CD4-positive, CD25-positive, alpha-beta regulatory T cell (primary cell): ENCODE results near the gene LARP1. TPM values are rescaled to one million over a fixed set of nuclear protein-coding genes. Genes with fewer than 3 reads are reported as not detected.

ENCODE experiments used
- ATAC-seq, 2 donors: fragments of 150-1000 bp; cut with Tn5 transposase; one replicate each; pipeline ENCODE4 v1.10.0; 2021; ENCODE audit warnings: low read depth in 2 of 2, moderate number of reproducible peaks in 2 of 2, moderate library complexity in 1 of 2
- DNase-seq, 3 donors: peaks; one replicate each; pipeline versions ENCODE4 v3.0.0 to v3.0.0-alpha.2; 2012 to 2022; ENCODE audit warnings: mixed read lengths in 1 of 3
- H3K27ac ChIP-seq: one replicate; pipeline ENCODE4 v1.7.0; 2013; ENCODE audit warnings: mild to moderate bottlenecking, low read length; ENCODE audit not compliant: insufficient read depth, poor library complexity, severe bottlenecking
- H3K27me3 ChIP-seq: one replicate; pipeline ENCODE4 v1.7.0; 2013; ENCODE audit warnings: low read length; ENCODE audit not compliant: control insufficient read depth, insufficient read depth
- H3K36me3 ChIP-seq: one replicate; pipeline ENCODE4 v1.7.0; 2013; ENCODE audit warnings: mild to moderate bottlenecking, low read length, moderate library complexity; ENCODE audit not compliant: control insufficient read depth, insufficient read depth
- H3K4me1 ChIP-seq: 2 replicates; pipeline ENCODE4 v1.7.0; 2013; ENCODE audit warnings: mild to moderate bottlenecking, low read length; ENCODE audit not compliant: insufficient read depth, control insufficient read depth, poor library complexity, severe bottlenecking
- H3K4me3 ChIP-seq: one replicate; pipeline ENCODE4 v1.7.0; 2013; ENCODE audit warnings: low read depth, mild to moderate bottlenecking, low read length, moderate library complexity
- H3K9me3 ChIP-seq, 2 experiments: 1 replicate in 1 of 2; 2 replicates in 1 of 2; pipeline ENCODE4 v1.7.0; 2013; ENCODE audit warnings: low read length in 2 of 2, mild to moderate bottlenecking in 1 of 2, moderate library complexity in 1 of 2; ENCODE audit not compliant: control insufficient read depth in 2 of 2
- H3K27ac Mint-ChIP-seq, 3 donors: one replicate each; pipeline ENCODE4 v1.8.0; 2020 to 2022; ENCODE audit warnings: mild to moderate bottlenecking in 3 of 3, mixed read lengths in 3 of 3, moderate library complexity in 2 of 3
- H3K27me3 Mint-ChIP-seq: one replicate; pipeline ENCODE4 v1.8.0; 2022; ENCODE audit warnings: mild to moderate bottlenecking, mixed read lengths
- H3K36me3 Mint-ChIP-seq: one replicate; pipeline ENCODE4 v1.8.0; 2020; ENCODE audit warnings: mixed read lengths
- H3K4me1 Mint-ChIP-seq, 4 donors: one replicate each; pipeline ENCODE4 v1.8.0; 2020 to 2022; ENCODE audit warnings: mixed read lengths in 4 of 4, mild to moderate bottlenecking in 1 of 4
- H3K4me3 Mint-ChIP-seq, 4 donors: one replicate each; pipeline ENCODE4 v1.8.0; 2020 to 2022; ENCODE audit warnings: mild to moderate bottlenecking in 4 of 4, mixed read lengths in 4 of 4, moderate library complexity in 3 of 4
- H3K9me3 Mint-ChIP-seq, 7 donors: one replicate each; pipeline ENCODE4 v1.8.0; 2020 to 2022; ENCODE audit warnings: mixed read lengths in 7 of 7, mild to moderate bottlenecking in 3 of 7, moderate library complexity in 2 of 7
- polyA plus RNA-seq, 4 donors: library from polyadenylated mRNA; unstranded; fragments of 300-500 nt; fragmentation: Illumina TruSeq; gene quantifications; one replicate each; pipeline ENCODE4 v1.2.3, GENCODE V29; 2021
- total RNA-seq: library from RNA; stranded (reverse); gene quantifications from one replicate; pipeline ENCODE4 v1.2.3, GENCODE V29; 2022

Gene LARP1
- total and polyA plus RNA-seq, 5 donors from 2014 or later, result 8.0 to 122 (median 10.6) TPM

DNA sequence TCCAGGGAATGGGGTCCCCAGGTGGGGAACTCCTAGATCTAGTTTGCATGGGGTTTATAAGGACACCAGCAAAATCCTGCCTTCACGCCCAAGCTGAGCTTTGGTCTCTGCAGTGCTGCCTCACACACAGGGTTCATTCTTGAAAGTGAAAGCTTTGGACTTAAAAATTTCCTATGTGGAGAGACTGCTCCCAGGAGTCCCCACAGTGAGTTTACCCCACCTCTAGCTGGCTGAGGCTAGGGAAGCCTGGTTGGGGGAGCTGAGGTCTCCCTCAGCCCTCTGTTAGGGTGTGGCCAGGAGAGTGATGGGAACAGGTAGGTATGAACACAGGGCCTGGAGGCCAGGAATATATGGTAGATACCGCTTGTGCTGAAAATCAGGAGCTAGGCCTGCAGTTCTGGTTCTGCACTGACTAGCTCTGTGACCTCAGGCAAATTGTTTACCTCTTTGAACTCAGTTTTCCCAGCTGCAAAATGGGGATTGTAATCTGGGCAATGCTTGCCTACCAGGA, 41.5 kb upstream of the LARP1 start:
- DNase-seq (no peak), ATAC-seq (no peak)
- no peak overlapping the region for H3K27ac ChIP-seq
- H3K4me1 Mint-ChIP-seq, result peaks cover 0 to 5% (median 0%) of the 10 kb centered on the region in 4 donors
- no peaks in the 10 kb centered on the region for H3K4me1 ChIP-seq
- H3K27me3 ChIP-seq, result no peaks in the 10 kb centered on the region
- no peaks in the 10 kb centered on the region for H3K9me3 Mint-ChIP-seq
- H3K36me3 Mint-ChIP-seq, result no peaks in the 10 kb centered on the region
- no peak overlapping the region for H3K4me3 Mint-ChIP-seq
- peaks cover 5% of the 10 kb centered on the region for H3K27me3 Mint-ChIP-seq
- no peak overlapping the region for H3K4me3 ChIP-seq
- H3K9me3 ChIP-seq, result no peaks in the 10 kb centered on the region
- H3K27ac Mint-ChIP-seq, result no peak overlapping the region
- no peaks in the 10 kb centered on the region for H3K36me3 ChIP-seq

GRCh38 chr5:154714266-154714986, 40.8 kb upstream of the LARP1 start:
- Mint-ChIP-seq H3K27ac (peak overlapping the region in 1 of 3 donors; percentile 67), H3K4me1 (peaks cover 0 to 5% (median 0%) of the 10 kb centered on the region in 4 donors), H3K9me3 (no peaks in the 10 kb centered on the region), H3K36me3 (no peaks in the 10 kb centered on the region), H3K4me3 (no peak overlapping the region), H3K27me3 (peaks cover 5% of the 10 kb centered on the region)
- Histone ChIP-seq H3K9me3 (no peaks in the 10 kb centered on the region), H3K27me3 (no peaks in the 10 kb centered on the region), H3K27ac (no peak overlapping the region), H3K36me3 (no peaks in the 10 kb centered on the region), H3K4me3 (no peak overlapping the region), H3K4me1 (no peaks in the 10 kb centered on the region)
- peak; percentile 34 to 58 for ATAC-seq
- DNase-seq, result peak in 1 of 3 donors; percentile 55

GRCh38 chr5:154721481-154722058, 33.6 kb upstream of the LARP1 start:
- no peaks in the 10 kb centered on the region for H3K4me1 Mint-ChIP-seq
- ATAC-seq, result no peak

DNA sequence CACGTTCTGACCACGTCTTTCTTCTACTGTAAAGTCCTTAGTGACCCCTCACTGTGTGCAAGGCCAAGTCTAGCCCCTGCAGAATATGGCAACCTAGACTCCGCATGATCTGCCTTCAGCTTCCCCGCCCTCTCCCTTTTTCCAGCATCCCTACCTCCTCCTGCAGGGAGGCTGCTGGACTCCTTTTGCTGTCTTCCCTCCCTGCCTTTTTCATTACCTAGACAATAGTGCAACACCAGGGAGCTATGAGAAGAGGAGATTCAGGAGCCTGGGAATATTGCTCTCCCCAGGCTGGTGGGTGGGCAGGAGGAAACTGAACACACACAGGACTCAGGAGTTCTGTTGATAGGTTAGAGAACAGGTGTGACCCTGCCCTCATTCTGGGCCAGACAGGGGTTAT, 33.1 kb upstream of the LARP1 start:
- Mint-ChIP-seq H3K4me3 (no peak overlapping the region), H3K27ac (no peak overlapping the region), H3K4me1 (no peaks in the 10 kb centered on the region), H3K9me3 (no peaks in the 10 kb centered on the region), H3K27me3 (no peaks in the 10 kb centered on the region), H3K36me3 (no peaks in the 10 kb centered on the region)
- H3K4me3 ChIP-seq, result no peak overlapping the region
- H3K27me3 ChIP-seq, result no peaks in the 10 kb centered on the region
- no peaks in the 10 kb centered on the region for H3K9me3 ChIP-seq
- DNase-seq (no peak), ATAC-seq (no peak)
- no peaks in the 10 kb centered on the region for H3K4me1 ChIP-seq
- no peaks in the 10 kb centered on the region for H3K36me3 ChIP-seq
- H3K27ac ChIP-seq, result no peak overlapping the region

More at GRCh38 chr5:154721481-154722058, 33.6 kb upstream of the LARP1 start:
- DNase-seq, result no peak
- no peak overlapping the region for H3K27ac Mint-ChIP-seq
- no peak overlapping the region for H3K4me3 Mint-ChIP-seq
- H3K9me3 ChIP-seq, result no peaks in the 10 kb centered on the region
- no peak overlapping the region for H3K4me3 ChIP-seq
- no peaks in the 10 kb centered on the region for H3K36me3 Mint-ChIP-seq
- H3K27me3 ChIP-seq, result no peaks in the 10 kb centered on the region
- no peaks in the 10 kb centered on the region for H3K4me1 ChIP-seq
- H3K27me3 Mint-ChIP-seq, result no peaks in the 10 kb centered on the region
- no peaks in the 10 kb centered on the region for H3K9me3 Mint-ChIP-seq
- H3K27ac ChIP-seq, result no peak overlapping the region
- H3K36me3 ChIP-seq, result no peaks in the 10 kb centered on the region

DNA sequence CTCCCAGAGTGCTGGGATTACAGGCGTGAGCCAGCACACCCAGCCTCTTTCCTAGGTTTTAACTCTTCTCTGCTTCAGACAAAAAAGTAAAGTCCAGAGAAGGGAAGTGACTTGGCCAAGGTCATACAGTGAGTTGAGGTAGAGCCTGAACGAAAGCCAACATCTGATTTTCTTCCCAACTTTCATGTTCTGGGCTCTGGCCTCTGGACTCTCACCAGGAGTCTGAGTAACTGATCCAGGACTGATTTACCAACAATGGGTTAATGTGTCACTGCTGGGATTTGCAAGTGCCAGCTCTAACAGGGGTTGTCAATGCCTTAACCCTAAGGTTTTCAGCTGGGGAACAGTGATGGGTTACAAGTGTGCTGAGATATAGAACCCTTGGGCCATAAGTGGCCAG, 32.2 kb upstream of the LARP1 start:
- no peaks in the 10 kb centered on the region for H3K4me1 ChIP-seq
- no peak overlapping the region for H3K4me3 ChIP-seq
- Mint-ChIP-seq H3K4me1 (no peaks in the 10 kb centered on the region), H3K4me3 (no peak overlapping the region), H3K9me3 (no peaks in the 10 kb centered on the region), H3K27me3 (peaks cover 2% of the 10 kb centered on the region), H3K27ac (no peak overlapping the region), H3K36me3 (peaks cover 3% of the 10 kb centered on the region)
- no peak overlapping the region for H3K27ac ChIP-seq
- ATAC-seq (no peak), DNase-seq (no peak)
- no peaks in the 10 kb centered on the region for H3K27me3 ChIP-seq
- H3K36me3 ChIP-seq, result no peaks in the 10 kb centered on the region
- H3K9me3 ChIP-seq, result no peaks in the 10 kb centered on the region

GRCh38 chr5:154723740-154724505, 31.3 kb upstream of the LARP1 start:
- Histone ChIP-seq H3K9me3 (no peaks in the 10 kb centered on the region), H3K4me3 (no peak overlapping the region), H3K36me3 (no peaks in the 10 kb centered on the region), H3K27me3 (no peaks in the 10 kb centered on the region), H3K27ac (no peak overlapping the region), H3K4me1 (no peaks in the 10 kb centered on the region)
- Mint-ChIP-seq H3K4me3 (no peak overlapping the region), H3K9me3 (no peaks in the 10 kb centered on the region), H3K27me3 (peaks cover 4% of the 10 kb centered on the region), H3K36me3 (peaks cover 3% of the 10 kb centered on the region), H3K4me1 (no peaks in the 10 kb centered on the region), H3K27ac (no peak overlapping the region)
- DNase-seq (no peak), ATAC-seq (no peak)

GRCh38 chr5:154727361-154727760, 27.8 kb upstream of the LARP1 start:
- Histone ChIP-seq H3K36me3 (no peaks in the 10 kb centered on the region), H3K4me3 (no peak overlapping the region), H3K27ac (no peak overlapping the region), H3K9me3 (no peaks in the 10 kb centered on the region), H3K4me1 (no peaks in the 10 kb centered on the region), H3K27me3 (no peaks in the 10 kb centered on the region)
- Mint-ChIP-seq H3K27me3 (peaks cover 13% of the 10 kb centered on the region), H3K9me3 (peaks cover 0 to 4% (median 0%) of the 10 kb centered on the region in 7 donors), H3K4me1 (no peaks in the 10 kb centered on the region), H3K27ac (no peak overlapping the region), H3K36me3 (peaks cover 3% of the 10 kb centered on the region), H3K4me3 (no peak overlapping the region)
- ATAC-seq, result no peak
- no peak for DNase-seq
